NK-92 treated with Interleukin-12 subunit alpha and Interleukin-12 subunit beta, amount 100 ng/mL, for 24 hours (cell line): ENCODE measurements around the gene HS6ST2.

Source experiments
- DNase-seq: peaks from one replicate; lab custom pipeline; 2025; lab: John Stamatoyannopoulos, UW

The HS6ST2 gene

DNA sequence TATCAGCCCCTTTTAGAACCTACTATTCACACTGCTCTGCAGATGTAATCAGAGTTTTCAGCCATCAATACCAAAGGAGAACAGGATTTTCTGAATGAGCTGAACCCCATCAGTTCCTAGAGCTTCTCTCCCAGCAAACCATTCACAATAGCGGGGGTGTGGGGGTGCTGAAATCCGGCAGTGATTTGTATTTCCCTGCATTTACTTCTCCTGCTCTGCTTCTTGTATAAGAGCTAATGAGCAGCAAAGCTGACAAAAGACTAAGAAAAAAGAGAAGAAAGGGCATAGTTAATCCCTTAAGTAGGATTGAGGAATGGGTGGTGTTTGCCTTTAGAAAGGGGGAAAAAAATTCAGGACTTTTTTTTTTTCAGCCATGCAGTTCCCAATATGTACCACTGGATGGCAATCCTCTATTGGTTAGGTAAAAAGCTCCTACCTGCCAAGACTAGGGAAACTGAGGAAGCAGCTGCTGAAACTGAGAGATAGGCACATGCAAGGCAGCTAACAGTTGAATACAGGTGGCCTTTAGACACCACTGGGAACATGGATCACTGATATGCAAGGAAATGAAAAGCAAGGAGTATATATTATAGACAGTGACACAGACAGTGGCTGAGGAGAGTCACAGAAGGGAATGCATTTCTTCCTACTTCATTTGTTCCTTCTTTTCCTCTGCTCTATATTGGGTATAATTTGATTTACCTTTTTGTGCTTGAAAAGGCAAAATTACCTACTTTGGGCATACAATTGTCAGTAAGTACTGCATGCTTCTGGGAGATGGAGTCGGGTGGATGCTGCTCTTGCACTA, 217.9 kb downstream of the HS6ST2 start:
- no peak for DNase-seq

DNA sequence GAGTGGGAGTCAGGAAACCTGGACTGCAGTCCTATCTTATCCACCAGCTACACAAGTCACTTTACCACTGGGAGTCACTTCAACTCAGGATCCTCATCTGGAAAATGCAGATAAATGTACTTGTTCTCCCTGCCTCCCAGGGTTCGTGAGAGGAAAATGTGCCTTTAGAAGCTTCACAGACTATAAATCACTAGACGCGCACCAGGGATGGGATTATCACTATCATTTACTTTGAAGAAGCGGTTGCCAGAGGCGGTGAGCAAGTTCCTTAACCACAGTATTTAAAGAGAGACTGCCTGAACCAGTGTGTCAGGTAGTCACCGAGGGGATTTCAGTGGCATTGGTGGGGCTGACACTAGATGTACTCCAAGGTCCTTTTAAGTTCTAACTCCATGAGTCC, 219.5 kb downstream of the HS6ST2 start:
- no peak for DNase-seq

- peak; percentile 38 for DNase-seq
Observed at GRCh38 chrX:132737743-132738142, 220.7 kb downstream of the HS6ST2 start.

DNA sequence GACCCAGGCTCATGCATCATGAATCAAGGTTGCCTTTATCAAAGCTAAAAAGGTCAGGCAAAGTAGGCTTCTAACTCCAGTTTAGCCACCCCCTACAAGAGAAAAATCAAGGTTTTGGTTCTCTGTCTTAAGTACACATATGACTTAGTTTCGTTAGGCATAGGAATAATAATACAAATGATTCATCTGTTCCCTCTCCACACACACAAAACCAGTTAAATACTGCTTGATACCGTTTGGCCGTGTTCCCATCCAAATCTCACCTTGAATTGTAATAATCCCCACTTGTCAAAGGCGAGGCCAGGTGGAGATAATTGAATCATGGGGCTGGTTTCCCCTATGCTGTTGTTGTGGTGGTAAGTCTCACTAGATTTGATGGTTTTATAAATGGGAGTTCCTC, 226.2 kb downstream of the HS6ST2 start:
- DNase-seq = no peak

GRCh38 chrX:132730726-132731125, 227.7 kb downstream of the HS6ST2 start:
- DNase-seq = no peak

DNA sequence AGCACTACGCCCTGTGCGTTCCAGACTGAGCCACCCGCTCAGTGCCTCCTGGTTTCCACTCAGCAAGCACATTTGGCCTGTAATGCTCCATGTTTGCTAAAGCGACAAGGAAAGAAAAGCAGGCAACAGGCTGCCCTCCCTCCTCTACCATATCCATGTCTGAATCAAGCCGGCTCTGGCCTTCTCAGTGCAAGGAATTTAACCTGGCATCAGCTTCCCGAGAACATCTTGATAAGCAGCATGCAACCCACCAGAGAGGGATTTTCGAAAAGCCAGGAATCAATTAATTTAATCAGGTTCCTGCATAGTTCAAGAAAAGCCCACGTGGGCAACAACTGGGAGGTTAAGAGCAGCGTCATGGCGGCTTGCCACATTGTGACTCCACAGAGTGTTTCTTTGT, 228.2 kb downstream of the HS6ST2 start:
- DNase-seq = no peak

- DNase-seq = no peak
Observed at GRCh38 chrX:132728296-132728695, 230.1 kb downstream of the HS6ST2 start.

DNA sequence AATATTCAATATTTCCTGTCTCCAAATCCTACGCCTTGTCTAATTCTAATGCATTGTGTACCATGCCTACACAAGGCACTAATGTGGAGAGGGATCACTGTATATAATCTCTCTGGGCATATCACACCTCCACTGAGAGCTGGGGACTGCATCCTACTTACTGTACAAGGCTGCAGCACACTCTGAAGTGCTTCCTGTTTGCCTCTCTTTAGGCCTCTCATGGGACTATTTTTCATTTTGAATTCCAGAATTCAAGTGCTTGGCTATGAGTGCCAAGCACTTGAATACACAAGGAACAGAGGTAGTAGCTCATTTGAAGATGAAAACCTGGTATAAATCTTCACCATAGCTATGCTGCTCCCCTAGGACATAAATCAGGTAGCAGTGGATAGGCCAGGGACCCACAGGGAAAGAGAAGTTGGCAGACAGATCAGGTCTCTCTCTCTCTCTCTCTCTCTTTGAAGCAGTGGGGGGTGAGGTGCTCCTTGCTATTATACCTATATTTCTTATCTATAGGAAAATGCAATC, 239.9 kb downstream of the HS6ST2 start:
- DNase-seq = no peak

DNA sequence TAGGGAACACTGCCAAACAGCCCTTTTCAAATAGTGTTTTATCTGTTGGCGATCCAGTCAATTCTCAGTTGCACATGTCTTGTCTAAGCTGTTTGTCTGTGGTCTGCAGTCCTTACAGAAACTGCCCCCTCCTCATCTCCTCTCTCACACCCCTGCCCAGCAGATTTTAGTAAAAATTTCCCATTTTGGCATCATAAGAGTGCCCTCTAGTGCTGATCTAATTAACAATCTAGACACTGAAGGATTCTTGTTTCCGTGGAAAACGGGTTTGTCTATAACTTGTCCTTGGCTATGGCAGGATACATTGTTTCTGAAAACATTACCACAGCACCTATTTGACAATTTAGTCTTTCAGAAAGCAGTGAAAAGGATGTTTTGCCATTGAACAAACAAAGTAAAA, 242.4 kb downstream of the HS6ST2 start:
- DNase-seq = no peak

DNA sequence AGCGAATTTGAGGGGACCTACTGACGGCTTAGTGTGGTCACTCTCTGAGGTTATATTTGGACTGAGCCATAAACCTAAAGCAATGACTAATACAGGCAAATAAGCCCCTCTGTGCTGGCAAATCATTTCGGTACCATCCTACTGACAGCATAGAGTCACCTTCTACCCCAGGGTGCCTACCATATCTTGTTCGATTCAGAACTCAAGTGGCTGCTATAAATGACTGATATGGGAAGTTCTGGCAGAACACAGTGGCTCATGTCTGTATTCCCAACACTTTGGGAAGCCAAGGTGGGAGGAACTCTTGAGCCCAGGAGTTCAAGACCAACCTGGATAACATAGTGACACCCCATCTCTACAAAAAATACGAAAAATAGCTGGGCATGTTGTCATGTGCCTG, 243.5 kb downstream of the HS6ST2 start:
- no peak for DNase-seq

GRCh38 chrX:132712350-132712749, 246.1 kb downstream of the HS6ST2 start:
- DNase-seq = no peak

DNA sequence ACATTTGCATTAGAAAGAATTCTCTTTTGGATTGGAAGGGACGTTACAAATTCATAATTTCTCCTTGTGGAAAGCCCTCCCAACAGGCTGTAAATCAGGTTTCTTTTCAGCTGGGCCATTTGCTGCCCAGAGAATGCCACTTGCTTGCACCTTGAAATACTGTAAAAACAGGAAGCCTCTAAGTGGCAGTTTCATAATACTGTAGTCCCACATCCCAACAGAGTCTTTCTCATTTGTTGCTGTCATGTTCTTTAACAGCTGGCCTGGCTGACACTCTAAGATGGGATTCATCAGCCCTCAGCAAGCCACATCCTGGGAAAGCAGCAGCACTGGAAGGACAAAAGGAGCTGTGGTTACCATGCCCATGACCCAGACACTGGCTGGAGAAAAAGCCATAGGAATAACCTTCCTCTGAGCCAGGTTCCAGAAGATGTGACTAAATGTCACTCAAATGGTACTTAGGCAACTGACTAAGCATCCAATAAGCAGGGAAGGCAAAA, 247.7 kb downstream of the HS6ST2 start:
- DNase-seq = no peak

DNA sequence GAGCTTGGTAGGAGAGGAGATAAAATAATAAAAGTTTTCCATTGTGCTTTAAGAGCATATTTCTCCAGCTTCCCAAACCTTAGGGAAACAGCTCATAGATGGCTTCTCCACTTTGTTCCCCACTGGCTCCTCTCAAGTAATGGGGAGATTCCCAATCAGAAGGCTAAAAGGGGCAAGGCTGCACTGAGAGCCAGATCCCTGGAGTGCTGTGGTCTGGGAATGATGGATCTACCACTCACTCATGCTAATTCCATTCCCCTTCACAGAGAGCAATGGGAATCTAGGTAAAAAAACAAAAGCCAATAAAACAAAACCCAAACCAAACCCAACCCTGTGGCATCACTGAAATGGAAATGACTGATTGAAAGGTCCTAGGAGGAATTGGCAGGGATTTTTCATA, 249.9 kb downstream of the HS6ST2 start:
- DNase-seq = no peak

DNA sequence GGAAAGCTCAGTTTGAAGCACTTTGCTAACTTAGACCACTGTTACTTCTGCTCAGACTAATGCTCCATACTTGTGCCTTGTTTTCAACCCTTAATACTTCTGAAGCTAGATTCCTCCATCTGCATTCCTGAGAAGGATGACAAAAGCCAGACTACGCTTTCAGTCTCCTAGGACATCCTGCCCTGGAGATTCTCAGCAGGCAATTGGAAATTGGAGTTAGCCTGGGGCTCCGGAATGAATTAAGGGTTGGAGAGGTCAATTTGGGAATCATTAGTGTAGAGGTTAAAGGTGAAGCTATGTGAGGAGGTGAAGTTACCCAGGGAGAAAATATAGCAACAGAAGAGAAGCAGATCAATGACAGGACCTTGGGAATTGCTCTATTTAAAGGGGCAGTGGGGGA, 253.7 kb downstream of the HS6ST2 start:
- no peak for DNase-seq

DNA sequence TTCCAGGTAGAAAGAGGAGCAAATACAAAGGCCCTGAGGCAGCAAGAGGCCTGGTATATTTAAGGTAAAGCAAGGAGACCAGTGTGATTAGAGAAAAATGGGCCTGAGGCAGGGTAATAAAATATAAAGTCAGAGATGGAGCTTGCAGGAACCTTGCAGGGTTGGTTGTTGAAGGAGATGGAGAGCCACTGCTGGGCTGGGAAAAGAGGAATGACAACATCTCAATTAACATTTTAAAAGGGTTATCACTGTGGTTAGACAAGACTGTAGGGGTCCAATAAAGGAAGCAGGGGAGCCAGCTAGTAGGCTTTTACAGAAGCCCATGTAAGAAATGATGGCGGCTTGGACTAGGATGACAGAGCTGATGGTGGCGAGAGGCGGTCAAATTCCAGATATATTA, 264.0 kb downstream of the HS6ST2 start:
- no peak for DNase-seq

- DNase-seq = no peak
Observed at GRCh38 chrX:132692526-132692925, 265.9 kb downstream of the HS6ST2 start.

DNA sequence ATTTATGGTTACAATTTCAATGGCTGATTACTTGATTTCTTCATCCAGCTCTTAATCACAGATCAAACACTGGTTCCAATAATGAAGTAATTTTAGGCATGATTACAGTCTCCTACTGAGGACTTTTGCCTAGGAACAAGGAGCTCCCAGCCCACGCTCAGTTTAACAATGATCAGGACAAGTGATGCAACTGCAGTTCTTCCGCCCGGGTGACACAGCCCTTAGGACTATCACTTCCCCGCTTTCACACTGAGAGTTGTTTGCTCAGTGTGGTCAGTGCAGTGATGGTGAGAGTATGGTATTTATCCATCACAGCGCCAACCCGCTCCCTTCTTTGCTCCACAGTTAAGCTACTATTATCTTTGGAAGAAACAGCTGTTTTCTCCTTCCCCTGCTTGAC, 266.4 kb downstream of the HS6ST2 start:
- no peak for DNase-seq

GRCh38 chrX:132689612-132690563, 268.5 kb downstream of the HS6ST2 start:
- DNase-seq = no peak

GRCh38 chrX:132685276-132685675, 273.2 kb downstream of the HS6ST2 start:
- no peak for DNase-seq

DNA sequence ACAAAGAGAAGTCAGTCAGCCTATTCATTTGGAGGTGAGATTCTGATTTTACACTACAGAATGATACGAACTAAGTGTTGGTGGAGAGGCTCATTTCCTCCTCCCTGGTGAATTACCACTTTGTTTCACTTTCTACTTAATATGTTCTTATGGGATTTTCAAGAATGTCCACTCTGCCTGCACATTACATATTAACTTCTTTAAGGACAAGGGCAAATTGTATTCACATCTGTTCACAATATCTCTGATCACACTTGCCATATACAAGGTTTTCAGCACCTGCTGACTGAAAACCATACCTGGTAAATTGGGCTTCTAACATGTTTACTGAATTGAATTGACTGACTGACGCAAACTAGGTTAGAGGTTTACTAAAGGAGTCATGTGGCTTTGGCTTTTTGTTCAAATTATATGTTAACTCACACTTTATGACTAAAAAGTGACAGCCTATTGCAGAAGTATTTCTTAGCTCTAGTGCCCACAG, 281.2 kb downstream of the HS6ST2 start:
- no peak for DNase-seq

GRCh38 chrX:132676561-132677186, 281.8 kb downstream of the HS6ST2 start:
- DNase-seq = no peak

GRCh38 chrX:132676102-132676501, 282.3 kb downstream of the HS6ST2 start:
- DNase-seq = no peak
